GM12878 (cell line): Measurements from ENCODE around the gene SHB. TPM values are rescaled to one million over a fixed set of nuclear protein-coding genes. Genes with fewer than 3 reads are reported as not detected.

Experiments
- ATAC-seq: fragments of 200-7000 bp; cut with Tn5 transposase; 3 replicates; pipeline ENCODE4 v1.9.1; 2020; ENCODE audit warnings: mild to moderate bottlenecking, moderate library complexity
- BruUV-seq: library from RNA; stranded (reverse); fragments of 400-500 nt; replicated peaks from 2 replicates; lab custom pipeline; 2021; lab: Mats Ljungman, UMichigan
- CTCF ChIA-PET: fragments of 300-600 bp; sonication (Branson Sonifier 250); formaldehyde crosslinking; extraction: SDS; loops from one replicate; lab custom pipeline; 2021; ENCODE audit warnings: inconsistent platforms; lab: Yijun Ruan, JAX
- POLR2A ChIA-PET: fragments of 350-600 bp; formaldehyde crosslinking; extraction: SDS; loops from one replicate; lab custom pipeline; 2021; ENCODE audit warnings: inconsistent platforms; lab: Charles Lee
- RAD21 ChIA-PET: fragments of 300-600 bp; sonication (Branson Sonifier 250); formaldehyde crosslinking; loops from one replicate; lab custom pipeline; 2023; ENCODE audit warnings: antibody characterized with exemption; ENCODE audit not compliant: unreplicated experiment; lab: Charles Lee
- SMC1A ChIA-PET: fragments of 300-600 bp; sonication (Branson Sonifier 250); formaldehyde crosslinking; loops from one replicate; lab custom pipeline; 2023; ENCODE audit not compliant: unreplicated experiment, uncharacterized antibody; lab: Charles Lee
- DNase-seq: peaks from one replicate; pipeline ENCODE4 v3.0.0-alpha.2; 2011; ENCODE audit warnings: low read depth, low spot score
- FAIRE-seq: peaks from 3 replicates; lab custom pipeline; 2011; peaks lifted over from hg19 to GRCh38; lab: Jason Lieb, UNC
- H2AFZ ChIP-seq: 2 replicates; pipeline ENCODE4 v1.6.0; 2011; ENCODE audit warnings: low read depth, low read length, control low read depth; ENCODE audit not compliant: control insufficient read depth
- H3K27ac ChIP-seq: 2 replicates; pipeline ENCODE4 v1.5.1; 2011; ENCODE audit warnings: control low read depth; ENCODE audit not compliant: control insufficient read depth, insufficient read depth
- H3K27me3 ChIP-seq, 2 experiments: replicated peaks in 1 of 2; 2 replicates each; pipeline versions ENCODE4 v1.6.0 to v1.6.1; 2011; ENCODE audit warnings: low read length in 1 of 2; ENCODE audit not compliant: control insufficient read depth in 2 of 2, insufficient read depth in 2 of 2
- H3K36me3 ChIP-seq, 2 experiments: 2 replicates each; pipeline ENCODE4 v1.5.1; 2011; ENCODE audit warnings: low read length in 1 of 2; ENCODE audit not compliant: control insufficient read depth in 2 of 2, insufficient read depth in 2 of 2
- H3K4me1 ChIP-seq: 2 replicates; pipeline ENCODE4 v1.6.1; 2011; ENCODE audit warnings: mild to moderate bottlenecking, low read length, moderate library complexity, mixed read lengths; ENCODE audit not compliant: control insufficient read depth, insufficient read depth
- H3K4me2 ChIP-seq: 2 replicates; pipeline ENCODE4 v1.6.0; 2011; ENCODE audit warnings: control low read depth; ENCODE audit not compliant: control insufficient read depth, insufficient read depth
- H3K4me3 ChIP-seq: fragments of 200-600 bp; sonication (generic); 2 replicates; pipeline ENCODE4 v1.5.1; 2016
- H3K79me2 ChIP-seq: 2 replicates; pipeline ENCODE4 v1.6.0; 2011; ENCODE audit warnings: low read length; ENCODE audit not compliant: control insufficient read depth, insufficient read depth
- H3K9ac ChIP-seq: 2 replicates; pipeline ENCODE4 v1.8.0; 2011; ENCODE audit warnings: low read length, control low read depth, mixed read lengths; ENCODE audit not compliant: control insufficient read depth, insufficient read depth
- H3K9me3 ChIP-seq: replicated peaks from 3 replicates; pipeline ENCODE4 v1.5.1; 2011; ENCODE audit warnings: mild to moderate bottlenecking, low read length; ENCODE audit not compliant: control insufficient read depth, insufficient read depth
- H4K20me1 ChIP-seq: 2 replicates; pipeline ENCODE4 v1.6.0; 2011; ENCODE audit not compliant: control insufficient read depth, insufficient read depth
- ATF7 ChIP-seq: fragments of 450-650 bp; IDR thresholded peaks from 2 replicates; pipeline ENCODE4 v1.6.1; 2016; ENCODE audit warnings: low read depth, mild to moderate bottlenecking
- E4F1 ChIP-seq: fragments of 450-650 bp; IDR thresholded peaks from 2 replicates; pipeline ENCODE4 v1.6.1; 2018; ENCODE audit warnings: borderline replicate concordance, mild to moderate bottlenecking; ENCODE audit not compliant: partially characterized antibody
- ESRRA ChIP-seq: IDR thresholded peaks from 2 replicates; pipeline ENCODE4 v1.6.1; 2012; ENCODE audit warnings: mild to moderate bottlenecking, low read length, improper control_type of control experiment
- JUND ChIP-seq: IDR thresholded peaks from 2 replicates; pipeline ENCODE4 v1.6.1; 2012; ENCODE audit warnings: low read depth, mild to moderate bottlenecking, low read length, improper control_type of control experiment, moderate library complexity
- KLF5 ChIP-seq: fragments of 450-650 bp; IDR thresholded peaks from 2 replicates; pipeline ENCODE4 v1.6.1; 2014; ENCODE audit warnings: mild to moderate bottlenecking; ENCODE audit not compliant: partially characterized antibody
- LARP7 ChIP-seq: fragments of 450-650 bp; IDR thresholded peaks from 2 replicates; pipeline ENCODE4 v1.6.1; 2017; ENCODE audit warnings: mild to moderate bottlenecking
- MLLT1 ChIP-seq: fragments of 450-650 bp; IDR thresholded peaks from 2 replicates; pipeline ENCODE4 v1.6.1; 2016; ENCODE audit warnings: mild to moderate bottlenecking
- NFYA ChIP-seq: IDR thresholded peaks from 2 replicates; pipeline ENCODE4 v1.6.1; 2011; ENCODE audit warnings: low read depth, mild to moderate bottlenecking, low read length, improper control_type of control experiment, borderline replicate concordance
- NRF1 ChIP-seq: conservative IDR thresholded peaks from 2 replicates; pipeline ENCODE4 v1.6.1; 2011; ENCODE audit warnings: mild to moderate bottlenecking, low read depth, low read length, improper control_type of control experiment
- SUZ12 ChIP-seq: fragments of 200-600 bp; sonication (generic); IDR thresholded peaks from one replicate; pipeline ENCODE4 v1.6.1; 2018; ENCODE audit warnings: antibody characterized with exemption, mild to moderate bottlenecking; ENCODE audit not compliant: unreplicated experiment
- USF2 ChIP-seq: IDR thresholded peaks from 2 replicates; pipeline ENCODE4 v1.6.1; 2011; ENCODE audit warnings: low read depth, low read length, improper control_type of control experiment, borderline replicate concordance
- YBX1 ChIP-seq: fragments of 450-650 bp; IDR thresholded peaks from 2 replicates; pipeline ENCODE4 v1.6.1; 2016; ENCODE audit warnings: antibody characterized with exemption
- ZNF207 ChIP-seq: fragments of 450-650 bp; IDR thresholded peaks from 2 replicates; pipeline ENCODE4 v1.6.1; 2014; ENCODE audit warnings: antibody characterized with exemption, mild to moderate bottlenecking, borderline replicate concordance
- ZNF24 ChIP-seq: fragments of 450-650 bp; IDR thresholded peaks from 2 replicates; pipeline ENCODE4 v1.6.1; 2017; ENCODE audit warnings: antibody characterized with exemption, mild to moderate bottlenecking
- ZNF274 ChIP-seq: IDR thresholded peaks from one replicate; pipeline ENCODE4 v1.8.0; 2011; ENCODE audit not compliant: insufficient read length, insufficient read depth
- ZNF622 ChIP-seq: fragments of 450-650 bp; IDR thresholded peaks from 2 replicates; pipeline ENCODE4 v1.6.1; 2017; ENCODE audit warnings: mild to moderate bottlenecking, inconsistent platforms
- WGBS: methylation state at CpG from one replicate; pipeline ENCODE4 v1.1.6; 2016; ENCODE audit warnings: low lambda C conversion rate; ENCODE audit not compliant: insufficient replicate concordance, insufficient coverage; ENCODE audit errors: missing lambda C conversion rate; 5-methylcytosine and 5-hydroxymethylcytosine counted together
- in situ Hi-C: fragments of 300-500 bp; cut with MboI; formaldehyde crosslinking; loops from 9 replicates; pipeline ENCODE4 v1.14.3; 2018; ENCODE audit warnings: mixed read lengths
- intact Hi-C: fragments of 100-400 bp; cut with micrococcal nuclease; formaldehyde crosslinking; loops from one replicate; pipeline ENCODE4 v1.14.2; 2022; ENCODE audit not compliant: unreplicated experiment
- polyA plus RNA-seq, 11 experiments: library from polyadenylated mRNA; depleted of rRNA in 4 of 11; unstranded in 6 of 11; stranded (reverse) in 5 of 11; fragments of >200 nt; fragmentation: Nextera tagmentation in 4 of 11; fragmentation: Illumina TruSeq in 1 of 11; extraction: Ambion mirVana in 4 of 11; extraction: Trizol in 1 of 11; gene quantifications; 1 replicate in 1 of 11; 2 replicates in 10 of 11; pipeline versions ENCODE4 v1.2.1 to v1.2.3, GENCODE V29; 2011 to 2016; ENCODE audit warnings: inconsistent platforms in 2 of 11, missing spikeins in 2 of 11, low read depth in 1 of 11
- total RNA-seq, 4 experiments: library from RNA; depleted of rRNA in 3 of 4; stranded (reverse); fragments of >200 nt in 3 of 4; fragmentation: Illumina TruSeq in 1 of 4; extraction: Trizol in 1 of 4; gene quantifications; 2 replicates each; pipeline versions ENCODE4 v1.2.1 to v1.2.3, GENCODE V29; 2013 to 2021
- TF ChIP-seq, protein P1 (sequence below): fragments of 450-650 bp; IDR thresholded peaks from 2 replicates; pipeline ENCODE4 v1.6.1; 2016; ENCODE audit warnings: mild to moderate bottlenecking, moderate library complexity, borderline replicate concordance

Gene SHB
- total and polyA plus RNA-seq, 10 of the 15 experiments (the other 5 are each of a cell fraction or from before 2014, with no cell fraction given): 0.29 to 6.2 (median 1.3) TPM

- ATAC-seq (no peak), FAIRE-seq (no peak), DNase-seq (no peak)
- ChIA-PET SMC1A (interaction anchor here (0.7 to 1.4 kb wide), 2 partner anchors 8 to 302 kb away, joined by 3 to 4 read pairs; no protein-coding TSS in a partner anchor), POLR2A (interaction anchor here (0.5 kb wide), 1 partner anchor 216 kb away, joined by 5 read pairs; no protein-coding TSS in a partner anchor), RAD21 (no interaction called here), CTCF (no interaction called here)
- Histone ChIP-seq H3K4me1 (no peaks in the 10 kb centered on the region), H3K27me3 (no peaks in the 10 kb centered on the region), H3K9ac (no peak overlapping the region), H3K27ac (no peak overlapping the region), H3K9me3 (no peaks in the 10 kb centered on the region; the same call in 2 of the 3 replicates), H3K79me2 (no peaks in the 10 kb centered on the region), H3K36me3 (no peaks in the 10 kb centered on the region), H2AFZ (no peak overlapping the region), H3K4me2 (no peak overlapping the region), H4K20me1 (no peaks in the 10 kb centered on the region), H3K4me3 (no peak overlapping the region)
- 80% methylated on average over 1 of the region's 1 CpG for WGBS
- BruUV-seq: no TSS peak
- intact Hi-C loops: no loop called here
- in situ Hi-C loops: no loop called here
- TF ChIP-seq ZNF622: no peak
- TF ChIP-seq NRF1: no peak
- TF ChIP-seq YBX1: no peak
- no peak for TF ChIP-seq ZNF24
- no peak for TF ChIP-seq E4F1
- TF ChIP-seq JUND: no peak
- TF ChIP-seq ESRRA: no peak
- TF ChIP-seq LARP7: no peak
- TF ChIP-seq SUZ12: no peak
- TF ChIP-seq KLF5: no peak
- TF ChIP-seq ATF7: no peak
- TF ChIP-seq MLLT1: no peak
- no peak for TF ChIP-seq NFYA
- TF ChIP-seq ZNF274: no peak
- TF ChIP-seq ZNF207: no peak
- TF ChIP-seq, protein P1, sequence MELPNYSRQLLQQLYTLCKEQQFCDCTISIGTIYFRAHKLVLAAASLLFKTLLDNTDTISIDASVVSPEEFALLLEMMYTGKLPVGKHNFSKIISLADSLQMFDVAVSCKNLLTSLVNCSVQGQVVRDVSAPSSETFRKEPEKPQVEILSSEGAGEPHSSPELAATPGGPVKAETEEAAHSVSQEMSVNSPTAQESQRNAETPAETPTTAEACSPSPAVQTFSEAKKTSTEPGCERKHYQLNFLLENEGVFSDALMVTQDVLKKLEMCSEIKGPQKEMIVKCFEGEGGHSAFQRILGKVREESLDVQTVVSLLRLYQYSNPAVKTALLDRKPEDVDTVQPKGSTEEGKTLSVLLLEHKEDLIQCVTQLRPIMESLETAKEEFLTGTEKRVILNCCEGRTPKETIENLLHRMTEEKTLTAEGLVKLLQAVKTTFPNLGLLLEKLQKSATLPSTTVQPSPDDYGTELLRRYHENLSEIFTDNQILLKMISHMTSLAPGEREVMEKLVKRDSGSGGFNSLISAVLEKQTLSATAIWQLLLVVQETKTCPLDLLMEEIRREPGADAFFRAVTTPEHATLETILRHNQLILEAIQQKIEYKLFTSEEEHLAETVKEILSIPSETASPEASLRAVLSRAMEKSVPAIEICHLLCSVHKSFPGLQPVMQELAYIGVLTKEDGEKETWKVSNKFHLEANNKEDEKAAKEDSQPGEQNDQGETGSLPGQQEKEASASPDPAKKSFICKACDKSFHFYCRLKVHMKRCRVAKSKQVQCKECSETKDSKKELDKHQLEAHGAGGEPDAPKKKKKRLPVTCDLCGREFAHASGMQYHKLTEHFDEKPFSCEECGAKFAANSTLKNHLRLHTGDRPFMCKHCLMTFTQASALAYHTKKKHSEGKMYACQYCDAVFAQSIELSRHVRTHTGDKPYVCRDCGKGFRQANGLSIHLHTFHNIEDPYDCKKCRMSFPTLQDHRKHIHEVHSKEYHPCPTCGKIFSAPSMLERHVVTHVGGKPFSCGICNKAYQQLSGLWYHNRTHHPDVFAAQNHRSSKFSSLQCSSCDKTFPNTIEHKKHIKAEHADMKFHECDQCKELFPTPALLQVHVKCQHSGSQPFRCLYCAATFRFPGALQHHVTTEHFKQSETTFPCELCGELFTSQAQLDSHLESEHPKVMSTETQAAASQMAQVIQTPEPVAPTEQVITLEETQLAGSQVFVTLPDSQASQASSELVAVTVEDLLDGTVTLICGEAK: no peak
- TF ChIP-seq USF2: no peak
Measured at GRCh38 chr9:37876376-37876775, 192.7 kb downstream of the SHB start.
